BLaER1 (cell line): ENCODE measurements around the gene MCOLN1.

Source experiments
- H3K27ac ChIP-seq: shearing (Covaris generic); formaldehyde crosslinking; 2 replicates; pipeline ENCODE4 v1.8.1; 2022
- H3K27me3 ChIP-seq: shearing (Covaris generic); formaldehyde crosslinking; 2 replicates; pipeline ENCODE4 v1.8.1; 2022
- H3K36me3 ChIP-seq: shearing (Covaris generic); formaldehyde crosslinking; 2 replicates; pipeline ENCODE4 v1.8.1; 2022
- H3K4me1 ChIP-seq: shearing (Covaris generic); formaldehyde crosslinking; 2 replicates; pipeline ENCODE4 v1.8.1; 2022
- H3K4me2 ChIP-seq: shearing (Covaris generic); formaldehyde crosslinking; 2 replicates; pipeline ENCODE4 v1.8.1; 2022
- H3K4me3 ChIP-seq: shearing (Covaris generic); formaldehyde crosslinking; 2 replicates; pipeline ENCODE4 v1.8.1; 2022
- H3K9ac ChIP-seq: shearing (Covaris generic); formaldehyde crosslinking; 2 replicates; pipeline ENCODE4 v1.8.1; 2022
- H3K9me3 ChIP-seq: shearing (Covaris generic); formaldehyde crosslinking; 2 replicates; pipeline ENCODE4 v1.8.1; 2022
- H4K20me1 ChIP-seq: shearing (Covaris generic); formaldehyde crosslinking; 2 replicates; pipeline ENCODE4 v1.8.1; 2022
- Cebpa-rat ChIP-seq: shearing (Covaris generic); IDR thresholded peaks from 2 replicates; pipeline ENCODE4 v1.8.1; 2022

MCOLN1 gene

GRCh38 chr19:7522072-7522922, at the start of gene MCOLN1:
MCOLN1 (plus strand) TSS chr19:7522624; CDS start chr19:7522751, 127 bp downstream.
- peak within 1 kb of the TSS; percentile 86 for H3K4me3 ChIP-seq
- peaks cover 25% of the 10 kb centered on the region for H3K4me1 ChIP-seq
- peaks cover 25% of the 10 kb centered on the region for H3K36me3 ChIP-seq
- H3K27me3 ChIP-seq, result no peaks in the 10 kb centered on the region
- peak within 1 kb of the TSS; percentile 100 for H3K4me2 ChIP-seq
- peak within 1 kb of the TSS; percentile 64 for H3K27ac ChIP-seq
- H4K20me1 ChIP-seq, result no peaks in the 10 kb centered on the region
- no peak for TF ChIP-seq Cebpa-rat
- H3K9me3 ChIP-seq, result no peaks in the 10 kb centered on the region
- peak within 1 kb of the TSS; percentile 83 for H3K9ac ChIP-seq

GRCh38 chr19:7475665-7476064, 46.8 kb upstream of the MCOLN1 start:
- Histone ChIP-seq H3K4me1 (peaks cover 24% of the 10 kb centered on the region), H3K27ac (no peak overlapping the region)
- TF ChIP-seq Cebpa-rat, result no peak

GRCh38 chr19:7476241-7476640, 46.2 kb upstream of the MCOLN1 start:
- peaks cover 24% of the 10 kb centered on the region for H3K4me1 ChIP-seq
- H3K36me3 ChIP-seq, result peaks cover 56% of the 10 kb centered on the region
- no peak overlapping the region for H3K9ac ChIP-seq
- no peak for TF ChIP-seq Cebpa-rat
- H3K4me3 ChIP-seq, result no peak overlapping the region
- peaks cover 76% of the 10 kb centered on the region for H4K20me1 ChIP-seq
- no peak overlapping the region for H3K4me2 ChIP-seq
- no peak overlapping the region for H3K27ac ChIP-seq
- no peaks in the 10 kb centered on the region for H3K27me3 ChIP-seq
- H3K9me3 ChIP-seq, result no peaks in the 10 kb centered on the region

More at GRCh38 chr19:7475665-7476064, 46.8 kb upstream of the MCOLN1 start:
- H3K4me2 ChIP-seq, result no peak overlapping the region
- no peaks in the 10 kb centered on the region for H3K9me3 ChIP-seq
- H3K27me3 ChIP-seq, result no peaks in the 10 kb centered on the region
- H4K20me1 ChIP-seq, result peaks cover 82% of the 10 kb centered on the region
- H3K9ac ChIP-seq, result no peak overlapping the region
- H3K4me3 ChIP-seq, result no peak overlapping the region
- peaks cover 61% of the 10 kb centered on the region for H3K36me3 ChIP-seq

GRCh38 chr19:7476777-7477494, 45.5 kb upstream of the MCOLN1 start:
- Histone ChIP-seq H3K9ac (no peak overlapping the region), H3K9me3 (no peaks in the 10 kb centered on the region), H3K27ac (no peak overlapping the region), H3K4me2 (no peak overlapping the region), H3K27me3 (no peaks in the 10 kb centered on the region), H3K4me3 (no peak overlapping the region), H3K4me1 (peaks cover 25% of the 10 kb centered on the region), H3K36me3 (peaks cover 49% of the 10 kb centered on the region), H4K20me1 (peaks cover 69% of the 10 kb centered on the region)
- TF ChIP-seq Cebpa-rat, result no peak

GRCh38 chr19:7477758-7478157, 44.7 kb upstream of the MCOLN1 start:
- Histone ChIP-seq H4K20me1 (peaks cover 61% of the 10 kb centered on the region), H3K27ac (no peak overlapping the region), H3K27me3 (no peaks in the 10 kb centered on the region), H3K9me3 (no peaks in the 10 kb centered on the region), H3K4me2 (no peak overlapping the region), H3K4me1 (peaks cover 25% of the 10 kb centered on the region), H3K9ac (no peak overlapping the region), H3K36me3 (peaks cover 40% of the 10 kb centered on the region), H3K4me3 (no peak overlapping the region)
- no peak for TF ChIP-seq Cebpa-rat

GRCh38 chr19:7478173-7478842, 44.1 kb upstream of the MCOLN1 start:
- H3K27me3 ChIP-seq, result no peaks in the 10 kb centered on the region
- no peak for TF ChIP-seq Cebpa-rat
- peaks cover 35% of the 10 kb centered on the region for H3K36me3 ChIP-seq
- peaks cover 24% of the 10 kb centered on the region for H3K4me1 ChIP-seq
- no peaks in the 10 kb centered on the region for H3K9me3 ChIP-seq
- H3K4me2 ChIP-seq, result no peak overlapping the region
- H4K20me1 ChIP-seq, result peaks cover 55% of the 10 kb centered on the region
- no peak overlapping the region for H3K4me3 ChIP-seq
- H3K9ac ChIP-seq, result no peak overlapping the region
- no peak overlapping the region for H3K27ac ChIP-seq

- Histone ChIP-seq H3K27ac (no peak overlapping the region), H3K9me3 (no peaks in the 10 kb centered on the region), H3K4me1 (peaks cover 24% of the 10 kb centered on the region), H3K4me3 (no peak overlapping the region), H3K27me3 (no peaks in the 10 kb centered on the region), H3K36me3 (peaks cover 30% of the 10 kb centered on the region), H3K4me2 (no peak overlapping the region), H3K9ac (no peak overlapping the region), H4K20me1 (peaks cover 53% of the 10 kb centered on the region)
- no peak for TF ChIP-seq Cebpa-rat
Observed at GRCh38 chr19:7478843-7479227, 43.6 kb upstream of the MCOLN1 start.

GRCh38 chr19:7480222-7480969, 42.0 kb upstream of the MCOLN1 start:
- H3K9ac ChIP-seq, result no peak overlapping the region

GRCh38 chr19:7480970-7481255, 41.5 kb upstream of the MCOLN1 start:
- Histone ChIP-seq H3K27ac (no peak overlapping the region), H3K4me1 (peaks cover 26% of the 10 kb centered on the region), H3K9ac (no peak overlapping the region), H3K9me3 (no peaks in the 10 kb centered on the region), H3K4me2 (no peak overlapping the region), H3K4me3 (no peak overlapping the region), H3K27me3 (no peaks in the 10 kb centered on the region), H3K36me3 (peaks cover 9% of the 10 kb centered on the region), H4K20me1 (peaks cover 41% of the 10 kb centered on the region)
- TF ChIP-seq Cebpa-rat, result no peak

More at GRCh38 chr19:7480222-7480969, 42.0 kb upstream of the MCOLN1 start:
- H3K36me3 ChIP-seq, result peaks cover 14% of the 10 kb centered on the region
- peaks cover 46% of the 10 kb centered on the region for H4K20me1 ChIP-seq
- H3K27ac ChIP-seq, result no peak overlapping the region
- peaks cover 26% of the 10 kb centered on the region for H3K4me1 ChIP-seq
- no peaks in the 10 kb centered on the region for H3K27me3 ChIP-seq
- no peak overlapping the region for H3K4me2 ChIP-seq
- TF ChIP-seq Cebpa-rat, result no peak
- H3K4me3 ChIP-seq, result no peak overlapping the region
- no peaks in the 10 kb centered on the region for H3K9me3 ChIP-seq
